ENCODE results near the gene ZNRF2.
"Not testable (repeated sequence)": the region's sequence is repeated elsewhere in the genome, so short reads cannot be mapped to it uniquely, and the experiment has no call there.

The ZNRF2 gene

DNA sequence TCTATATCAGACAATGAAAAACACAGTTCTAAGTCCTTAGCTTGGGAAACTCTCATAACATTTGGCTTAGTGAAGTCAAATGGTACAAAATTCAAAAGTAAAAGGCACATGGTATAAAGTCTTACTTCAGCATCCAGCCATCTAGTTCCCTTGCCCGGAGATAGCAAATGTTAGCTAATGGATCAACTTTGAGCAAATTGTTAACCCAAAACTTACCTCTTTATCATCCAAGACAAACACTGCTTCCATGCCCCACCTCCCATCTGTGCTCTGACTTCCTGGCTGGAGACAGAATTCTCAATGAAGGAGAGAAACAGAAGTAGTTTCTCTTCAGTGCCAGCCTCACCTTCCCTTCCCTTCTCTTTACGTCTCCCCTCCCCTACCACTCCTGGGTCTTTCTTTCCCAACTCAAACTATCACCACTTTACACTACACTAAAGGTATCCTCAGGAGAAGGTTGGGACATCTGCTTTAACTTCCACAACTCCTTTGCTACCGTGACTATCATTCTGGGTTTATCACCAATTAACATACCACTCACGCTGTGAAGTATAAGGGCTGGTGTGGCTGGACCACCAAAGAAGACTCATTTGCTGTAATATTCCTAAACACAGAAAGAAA, 21.2 kb upstream of the ZNRF2 start:
- no peak for DNase-seq (ENCODE audit: low spot score)

DNA sequence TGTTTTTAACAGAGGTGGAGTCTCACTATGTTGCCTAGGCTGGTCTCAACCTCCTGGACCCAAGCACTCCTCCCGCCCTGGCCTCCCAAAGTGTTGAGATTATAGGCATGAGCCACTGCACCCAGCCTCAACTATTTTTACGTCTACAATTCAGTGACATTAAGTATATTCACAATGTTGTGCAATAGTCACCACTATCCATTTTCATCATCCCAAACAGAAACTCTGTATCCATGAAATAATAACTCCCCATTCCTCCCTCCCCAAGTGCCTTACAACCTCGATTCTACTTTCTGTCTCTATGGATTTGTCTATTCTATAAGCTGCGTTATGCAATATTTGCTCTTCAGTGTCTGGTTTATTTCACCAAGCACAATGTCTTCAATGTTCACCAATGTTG, 20.3 kb upstream of the ZNRF2 start:
- no peak for DNase-seq (ENCODE audit: low spot score)

DNA sequence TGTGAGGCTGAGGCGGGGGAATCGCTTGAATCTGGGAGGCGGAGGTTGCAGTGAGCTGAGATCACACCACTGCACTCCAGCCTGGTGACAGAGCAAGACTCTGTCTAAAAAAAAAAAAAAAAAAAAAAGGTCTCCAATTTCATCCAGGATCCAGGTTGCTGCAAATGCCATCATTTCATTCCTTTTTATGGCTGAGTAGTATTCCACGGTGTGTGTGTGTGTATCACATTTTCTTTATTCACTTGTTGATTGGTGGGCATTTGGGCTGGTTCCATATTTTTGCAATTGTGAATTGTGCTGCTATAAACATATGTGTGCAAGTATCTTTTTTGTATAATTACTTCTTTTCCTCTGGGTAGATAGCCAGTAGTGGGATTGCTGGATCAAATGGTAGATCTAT, 19.2 kb upstream of the ZNRF2 start:
- not testable (repeated sequence) for DNase-seq (ENCODE audit: low spot score)

DNA sequence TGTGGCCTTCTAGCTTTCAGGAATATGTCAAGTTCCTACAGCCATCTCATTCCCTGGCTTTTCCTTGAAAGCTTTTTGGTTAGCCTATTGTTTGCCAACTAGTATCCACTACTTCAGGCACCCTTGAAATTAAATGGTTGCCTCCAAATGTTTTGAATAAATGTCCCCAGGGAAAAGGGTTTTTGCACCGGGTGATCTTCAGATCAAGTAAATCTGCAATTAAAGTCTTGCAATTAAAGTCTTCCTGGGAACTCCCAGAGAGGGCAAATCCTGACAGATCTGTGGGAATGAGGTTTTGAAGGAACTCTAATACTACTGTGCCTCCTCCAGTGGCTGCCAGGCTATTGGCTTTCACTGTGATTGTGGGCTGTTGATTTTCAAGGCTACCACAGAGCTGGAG, 17.7 kb upstream of the ZNRF2 start:
- DNase-seq (ENCODE audit: low spot score) = no peak

DNA sequence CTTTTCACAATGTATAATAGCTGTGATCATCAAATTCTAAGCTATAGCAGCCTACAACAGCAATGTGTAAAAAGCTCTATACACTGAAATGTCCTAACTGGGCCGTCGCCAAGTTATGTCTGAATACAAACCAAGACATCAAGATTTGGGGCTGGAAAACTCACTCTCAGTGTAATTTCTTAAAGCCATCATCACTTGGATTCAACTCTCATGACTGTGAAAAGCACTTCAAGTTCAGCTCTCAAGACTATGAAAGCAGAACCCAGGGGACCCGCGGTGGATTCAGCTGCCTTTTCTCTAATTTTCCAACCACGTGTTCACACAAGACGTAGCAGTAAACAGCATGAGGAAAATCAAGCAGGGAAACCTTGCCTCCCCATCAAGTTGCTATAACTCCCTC, 15.8 kb upstream of the ZNRF2 start:
- no peak for DNase-seq (ENCODE audit: low spot score)

DNA sequence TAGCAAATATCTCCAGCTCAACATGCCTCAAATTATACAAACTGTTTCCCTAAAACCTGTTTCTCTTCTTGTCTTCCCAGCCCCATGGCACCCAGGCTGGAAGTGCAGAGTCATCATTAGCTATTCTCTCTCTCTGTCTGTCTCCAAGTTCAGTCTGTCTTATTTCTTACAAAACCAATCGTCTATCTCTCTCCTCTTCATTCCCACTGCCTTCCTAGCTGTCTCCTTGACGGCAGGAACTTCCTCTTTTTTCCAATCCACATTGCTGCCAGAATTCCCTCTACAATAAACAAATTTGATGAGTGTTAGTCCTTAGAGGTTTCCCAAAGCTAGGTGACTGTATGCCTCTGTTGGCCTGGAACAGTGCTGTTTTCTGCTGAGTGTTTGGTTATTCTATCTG, 14.9 kb upstream of the ZNRF2 start:
- DNase-seq (ENCODE audit: low spot score) = no peak

DNA sequence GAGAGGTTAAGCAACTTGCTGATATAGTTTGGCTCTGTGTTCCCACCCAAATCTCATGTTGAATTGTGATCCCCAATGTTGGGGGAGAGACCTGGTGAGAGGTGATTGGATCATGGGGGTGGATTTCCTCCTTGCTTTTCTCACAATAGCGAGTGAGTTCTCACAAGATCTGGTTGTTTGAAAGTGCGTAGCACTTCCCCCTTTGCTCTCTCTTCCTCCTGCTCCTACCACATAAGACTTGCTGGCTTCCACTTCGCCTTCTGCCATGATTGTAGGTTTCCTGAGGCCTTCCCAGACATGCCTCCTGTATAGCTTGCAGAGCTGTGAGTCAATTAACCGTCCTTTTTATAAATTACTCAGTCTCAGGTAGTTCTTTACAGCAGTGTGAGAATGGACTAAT, 13.5 kb upstream of the ZNRF2 start:
- DNase-seq (ENCODE audit: low spot score) = no peak

DNA sequence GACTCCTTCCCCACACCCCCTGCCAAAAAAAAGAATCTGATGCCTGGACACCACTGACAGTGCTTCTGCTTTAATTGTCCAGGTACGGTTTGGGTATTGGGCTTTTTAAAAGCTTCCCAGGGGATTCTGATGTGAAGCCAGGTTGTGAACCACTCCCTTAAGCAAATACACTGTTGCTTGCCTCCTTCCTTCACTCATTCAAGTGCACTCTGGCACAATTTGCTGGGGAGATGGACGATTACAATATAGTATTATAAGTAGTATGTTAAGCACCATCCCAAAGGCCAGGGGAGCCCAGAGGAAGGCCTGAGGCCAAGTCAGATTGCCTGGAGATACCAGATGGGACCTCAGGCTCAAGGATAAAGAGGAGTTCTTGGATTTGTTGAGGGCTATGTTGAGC, 12.3 kb upstream of the ZNRF2 start:
- no peak for DNase-seq (ENCODE audit: low spot score)

DNA sequence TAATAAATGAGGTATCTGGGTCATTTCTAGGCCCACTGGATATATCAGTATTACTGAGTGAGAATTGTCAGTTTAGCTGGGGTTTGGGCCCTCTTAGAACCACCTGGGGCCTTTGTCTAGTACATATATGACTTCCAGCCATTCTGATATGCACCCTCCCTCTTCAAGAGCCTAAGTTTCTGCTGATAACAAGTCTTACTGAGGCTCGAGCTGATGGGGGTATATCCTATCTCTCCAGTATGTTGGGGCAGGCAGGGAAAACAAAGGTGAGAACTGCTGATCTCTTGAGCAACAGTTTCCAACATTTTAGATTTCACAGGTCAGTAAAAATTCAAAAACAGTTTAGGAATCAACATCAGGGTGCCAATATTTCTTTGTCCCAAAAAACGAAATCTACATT, 10.8 kb upstream of the ZNRF2 start:
- DNase-seq (ENCODE audit: low spot score) = no peak

DNA sequence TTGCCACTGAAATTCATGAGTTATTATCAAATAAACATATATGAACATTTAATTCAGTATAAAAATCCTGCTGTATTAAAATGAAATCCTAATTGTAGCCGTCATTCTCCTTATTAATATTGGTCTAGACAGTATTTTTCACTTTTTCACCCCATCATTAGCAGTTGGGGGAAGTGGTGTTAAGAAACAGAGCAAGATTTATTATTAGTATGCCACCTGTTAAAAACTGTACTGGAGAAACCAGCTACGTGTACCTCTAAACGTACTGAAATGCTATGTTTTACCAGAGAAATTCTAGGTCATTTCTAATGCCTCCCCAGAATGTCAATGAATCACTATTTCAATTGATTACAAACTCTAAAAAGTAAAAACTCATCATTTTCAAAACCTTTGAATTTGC, 9.8 kb upstream of the ZNRF2 start:
- DNase-seq (ENCODE audit: low spot score) = no peak

DNA sequence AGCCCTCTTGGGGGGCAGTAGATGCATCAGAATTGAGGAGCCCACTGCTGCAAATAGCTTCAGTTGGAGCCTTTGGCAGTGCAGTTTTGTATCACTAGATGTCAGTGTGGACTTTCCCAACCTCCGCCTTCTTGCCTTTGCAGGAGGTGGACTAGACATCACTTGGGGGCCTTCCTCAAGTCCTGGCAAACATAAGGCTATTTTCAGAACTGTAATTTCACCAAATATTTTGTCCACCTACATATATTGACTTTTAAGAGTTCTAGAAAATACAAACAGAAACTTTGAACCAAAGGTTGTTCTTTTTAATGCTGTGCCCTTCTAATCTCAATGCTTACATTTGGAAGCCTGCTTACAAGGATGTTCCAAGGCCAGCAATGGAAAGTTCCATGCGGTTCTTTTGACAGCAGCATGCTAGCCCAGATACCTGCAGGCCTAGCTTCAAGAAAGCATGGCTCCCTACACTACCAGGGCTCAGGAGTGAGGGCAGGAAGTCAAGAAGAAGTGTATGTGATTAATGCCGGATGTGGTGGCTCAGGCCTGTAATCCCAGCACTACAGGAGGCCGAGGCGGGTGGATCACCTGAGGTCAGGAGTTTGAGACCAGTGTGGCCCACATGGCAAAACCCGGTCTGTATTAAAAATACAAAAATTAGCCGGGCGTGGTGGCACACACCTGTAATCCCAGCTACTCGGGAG, 8.0 kb upstream of the ZNRF2 start:
- no peak for DNase-seq (ENCODE audit: low spot score)

DNA sequence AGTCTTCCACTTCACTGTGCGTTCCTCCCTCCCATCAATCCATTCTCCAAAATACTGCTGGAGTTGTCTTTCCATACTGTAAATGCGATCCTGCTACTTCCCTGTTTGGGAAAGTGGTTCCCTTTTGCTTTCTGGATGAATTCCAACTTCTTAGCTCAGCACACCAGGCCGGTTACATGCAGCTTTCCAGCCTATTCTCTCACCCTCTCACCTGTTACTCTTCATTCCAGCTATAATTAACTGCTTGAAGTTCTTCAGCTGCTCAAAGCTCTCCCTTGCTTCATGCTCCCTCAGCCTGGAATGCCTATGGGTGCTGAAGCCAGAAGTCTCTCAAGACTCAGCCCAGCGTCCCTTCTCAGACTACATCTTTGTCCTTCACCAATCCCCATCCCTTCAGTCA, 6.0 kb upstream of the ZNRF2 start:
- DNase-seq (ENCODE audit: low spot score) = no peak

DNA sequence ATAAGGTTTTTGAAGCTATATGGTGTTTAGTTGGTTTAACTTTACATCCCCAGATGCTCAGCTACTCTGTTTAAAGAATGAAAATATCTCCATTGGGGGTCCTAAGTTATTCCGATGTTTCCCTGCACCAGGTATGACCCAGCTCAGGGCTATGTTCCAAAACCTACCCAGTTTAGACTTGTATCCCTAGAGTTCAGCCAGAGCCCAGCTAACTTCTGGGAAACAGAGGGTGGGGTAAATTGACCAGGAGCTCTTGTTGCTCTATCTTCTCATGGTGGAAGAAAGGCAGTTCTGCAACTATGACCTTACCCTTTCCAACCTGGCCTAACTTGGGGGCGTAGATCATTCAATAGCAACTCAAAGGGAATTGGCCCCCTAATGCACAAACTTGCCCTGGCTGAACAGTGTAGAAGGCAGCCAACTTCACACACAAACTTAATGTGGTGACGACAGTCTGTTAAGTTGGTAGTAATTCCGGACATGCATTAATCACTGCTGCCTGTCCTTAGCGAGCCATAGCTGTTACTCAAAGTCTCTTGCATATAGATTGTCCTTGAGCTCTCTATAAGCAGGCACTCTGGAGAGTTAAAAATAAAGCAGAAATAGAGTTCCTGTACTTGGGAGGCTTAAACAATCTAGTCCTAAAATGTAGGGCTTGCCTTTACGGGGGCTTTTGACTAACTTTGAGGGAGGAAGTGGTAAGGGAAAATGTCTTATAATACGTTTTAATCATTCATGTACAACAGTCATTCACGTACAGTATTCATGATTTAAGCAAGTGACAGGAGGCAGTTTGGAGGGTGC, 5.3 kb upstream of the ZNRF2 start:
- no peak for DNase-seq (ENCODE audit: low spot score)

DNA sequence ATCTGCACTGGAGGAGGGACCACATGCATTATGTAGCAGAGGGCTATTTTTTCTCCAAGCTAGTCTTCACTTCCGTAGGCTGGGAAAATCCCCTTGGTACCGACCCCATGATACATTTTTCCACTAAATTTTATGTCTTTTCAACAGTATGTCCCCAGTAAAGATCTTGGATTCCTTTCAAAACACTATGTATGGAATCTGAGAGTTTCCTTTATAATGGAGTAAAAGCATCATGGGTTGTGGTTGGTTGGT, 4.8 kb upstream of the ZNRF2 start:
- DNase-seq (ENCODE audit: low spot score) = no peak

DNA sequence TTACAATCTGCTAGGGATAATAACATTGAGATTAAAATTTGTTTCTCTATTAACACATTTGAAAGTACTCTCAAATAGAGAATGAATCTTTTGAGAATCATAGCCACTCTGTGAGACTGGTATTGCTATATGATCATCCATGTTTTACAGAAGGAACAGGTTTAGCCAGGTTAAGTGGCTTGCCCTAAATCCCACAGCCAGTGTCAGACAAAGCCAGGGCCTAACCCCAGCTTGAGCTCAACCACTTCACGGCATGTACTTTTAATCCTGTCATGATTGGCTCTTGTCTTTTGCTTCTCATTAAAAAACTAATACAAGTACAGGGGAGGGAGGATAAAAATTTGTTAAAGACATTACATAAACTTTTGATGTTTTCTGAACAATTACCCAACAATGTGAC, 3.8 kb upstream of the ZNRF2 start:
- no peak for DNase-seq (ENCODE audit: low spot score)

DNA sequence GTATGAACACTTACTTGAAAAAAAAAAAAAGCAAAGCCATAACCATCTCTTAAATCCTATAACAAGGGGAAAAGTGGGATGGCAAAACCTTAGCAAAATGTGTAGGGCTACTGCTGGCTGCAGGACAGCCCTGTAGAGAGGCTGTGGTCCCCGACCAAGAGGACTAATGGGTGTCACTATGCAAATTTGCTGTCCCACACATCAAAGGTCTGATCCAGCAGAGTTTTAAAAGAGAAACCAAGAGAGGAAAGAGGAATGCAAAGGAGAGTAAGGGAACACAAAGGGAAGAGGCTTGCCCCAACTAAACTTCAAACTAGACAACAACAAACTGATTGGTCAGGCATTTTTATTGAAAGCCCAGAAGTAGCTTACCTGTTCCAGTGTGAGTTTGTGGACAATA, 3.1 kb upstream of the ZNRF2 start:
- no peak for DNase-seq (ENCODE audit: low spot score)

DNA sequence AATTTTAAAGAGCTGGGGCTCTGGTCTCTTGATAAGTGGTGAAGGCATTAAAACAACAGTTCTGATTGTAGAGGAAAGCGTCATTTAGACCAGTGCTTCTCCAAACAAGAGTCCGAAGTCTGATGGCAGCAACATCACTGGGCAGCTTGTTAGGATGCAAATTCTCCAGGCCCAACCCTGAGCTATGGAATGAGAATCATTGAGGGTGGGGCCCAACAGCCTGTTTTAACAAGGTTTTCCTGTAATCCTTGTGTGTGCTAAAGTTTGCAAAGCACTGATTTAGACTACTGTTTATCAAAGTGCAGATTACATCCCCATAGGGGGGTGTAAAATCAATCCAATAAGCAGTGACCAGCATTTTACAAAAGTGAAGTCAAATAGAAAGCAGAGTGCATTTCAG, 2.6 kb upstream of the ZNRF2 start:
- no peak for DNase-seq (ENCODE audit: low spot score)

DNA sequence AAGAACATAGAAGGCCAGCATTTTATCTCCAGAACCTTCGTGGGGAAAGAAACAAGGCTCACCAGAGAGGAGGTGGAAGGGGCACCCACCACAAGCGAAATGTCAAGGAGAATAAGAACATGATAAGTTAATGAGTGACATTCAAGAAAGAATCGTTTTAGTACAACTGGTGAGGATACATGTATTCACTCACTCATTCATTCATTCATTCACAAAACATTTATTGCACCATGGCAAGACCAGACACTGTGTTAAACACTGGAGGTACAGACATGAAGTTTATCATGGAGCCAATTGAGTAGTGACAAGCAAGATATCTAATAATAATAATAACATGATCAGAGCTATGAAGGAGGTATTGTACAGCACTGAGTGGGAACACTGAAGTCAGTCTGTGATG, 1.7 kb upstream of the ZNRF2 start:
- no peak for DNase-seq (ENCODE audit: low spot score)

DNA sequence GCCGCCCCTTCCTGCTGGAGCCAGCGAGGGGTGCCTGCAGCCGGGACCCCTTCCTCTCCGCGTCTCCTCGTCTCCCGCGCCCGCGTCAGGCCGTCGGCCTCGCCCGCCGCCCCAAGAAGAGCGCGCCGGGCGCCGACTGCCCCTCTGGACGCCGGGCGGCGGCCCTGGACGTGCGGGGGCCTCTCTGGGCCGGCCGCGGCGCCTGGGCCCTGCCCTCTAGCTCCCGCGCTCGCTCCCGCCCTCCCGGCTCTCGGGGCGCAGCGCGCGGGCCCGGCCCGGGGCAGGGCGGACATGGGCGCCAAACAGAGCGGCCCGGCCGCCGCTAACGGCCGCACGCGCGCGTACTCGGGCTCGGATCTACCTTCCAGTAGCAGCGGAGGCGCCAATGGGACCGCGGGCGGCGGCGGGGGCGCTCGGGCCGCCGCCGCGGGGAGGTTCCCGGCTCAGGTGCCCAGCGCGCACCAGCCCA, 704 bp downstream of the ZNRF2 start:
- peak; percentile 18 for DNase-seq (ENCODE audit: low spot score)

DNA sequence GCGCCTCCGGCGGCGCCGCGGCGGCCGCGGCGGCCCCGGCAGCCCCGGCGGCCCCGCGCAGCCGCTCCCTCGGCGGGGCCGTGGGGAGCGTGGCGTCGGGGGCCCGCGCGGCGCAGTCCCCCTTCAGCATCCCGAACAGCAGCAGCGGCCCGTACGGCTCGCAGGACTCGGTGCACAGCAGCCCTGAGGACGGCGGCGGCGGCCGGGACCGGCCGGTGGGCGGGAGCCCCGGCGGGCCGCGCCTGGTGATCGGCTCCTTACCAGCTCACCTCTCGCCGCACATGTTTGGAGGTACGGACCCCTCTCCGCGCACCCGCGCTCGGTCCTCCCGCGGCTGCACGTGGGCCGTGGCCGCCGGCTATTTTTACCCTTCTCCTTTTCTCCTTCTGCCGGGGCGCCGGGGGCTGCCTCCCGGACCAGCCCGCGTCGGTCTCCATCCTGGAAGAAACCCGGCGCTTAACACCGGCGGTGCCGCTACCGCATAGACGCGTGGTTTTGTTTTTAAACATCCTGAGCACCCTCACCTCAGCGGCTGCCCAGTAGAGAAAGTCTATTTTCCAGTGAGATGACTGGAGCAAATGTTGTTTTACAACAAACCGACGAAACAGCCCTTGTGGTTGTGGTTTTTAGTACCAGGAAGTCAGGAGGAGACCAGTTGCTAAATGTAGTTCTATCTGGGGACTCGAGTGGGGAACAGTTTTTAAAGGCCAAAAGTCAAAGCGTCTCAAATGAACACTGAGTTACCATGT, 1.3 kb downstream of the ZNRF2 start:
- no peak for DNase-seq (ENCODE audit: low spot score)

DNA sequence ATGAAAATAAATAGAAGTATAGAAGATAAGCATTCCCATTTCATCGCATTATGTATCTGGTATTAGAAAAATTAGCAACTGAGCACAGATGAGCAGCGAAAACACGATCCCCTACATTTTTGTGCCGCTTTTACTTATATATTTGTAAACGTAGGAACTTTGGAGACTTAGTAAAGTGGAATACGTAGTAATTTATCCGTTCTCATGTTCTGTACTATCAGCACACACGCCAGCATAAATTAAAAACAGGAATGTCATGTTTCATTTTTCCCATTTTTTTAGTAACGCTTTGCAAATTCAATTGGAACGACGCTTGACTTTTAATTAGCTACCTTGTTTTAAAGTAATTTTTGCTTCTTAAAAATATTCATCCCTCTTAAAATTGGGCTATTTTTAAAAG, 2.4 kb downstream of the ZNRF2 start:
- DNase-seq (ENCODE audit: low spot score) = no peak

DNA sequence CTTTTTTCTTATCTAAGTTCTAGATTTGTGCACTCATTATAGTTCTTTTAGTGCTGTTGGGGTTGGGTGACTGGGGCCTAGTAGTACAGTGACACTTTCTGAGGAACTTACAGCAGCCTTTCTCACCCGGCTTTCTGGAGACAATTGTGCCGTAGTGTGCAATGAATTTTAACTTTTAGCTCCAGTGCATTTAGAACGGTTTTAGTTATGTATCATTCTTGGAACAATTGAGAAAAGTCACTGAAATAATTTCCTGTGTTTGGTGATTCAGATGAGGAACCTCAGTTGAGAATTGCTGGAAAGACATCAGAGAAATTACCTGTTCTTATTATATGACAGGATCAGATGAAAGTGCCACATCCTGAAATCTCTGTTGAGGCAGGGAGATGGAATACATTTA, 3.2 kb downstream of the ZNRF2 start:
- DNase-seq (ENCODE audit: low spot score) = not testable (repeated sequence)

DNA sequence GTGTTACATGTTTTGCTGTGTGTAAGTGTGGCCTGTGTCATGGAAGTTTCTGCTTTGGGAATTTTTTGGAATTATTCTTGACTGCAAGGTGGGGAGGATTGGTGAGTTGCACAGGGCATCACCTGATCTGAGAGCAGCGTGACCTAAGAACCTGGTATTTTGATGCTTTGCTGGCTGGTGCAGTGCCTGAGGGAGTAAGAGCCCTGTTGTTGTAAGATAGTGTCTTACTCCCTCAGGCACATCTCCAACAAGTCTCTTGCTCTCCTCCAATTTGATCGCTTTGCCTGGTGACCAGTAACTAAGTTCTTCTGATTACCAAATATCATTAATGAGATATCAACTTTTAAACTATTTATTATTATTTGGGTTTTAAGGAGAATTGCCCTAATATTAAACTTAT, 5.2 kb downstream of the ZNRF2 start:
- DNase-seq (ENCODE audit: low spot score) = not testable (repeated sequence)
